GM19467 (cell line): Measurements from ENCODE around the gene SPRTN.

ENCODE experiments used
- ATAC-seq: cut with Tn5 transposase; IDR thresholded peaks from one replicate; pipeline ENCODE4 v1.9.1; 2021; ENCODE audit warnings: mild to moderate bottlenecking, moderate library complexity; ENCODE audit not compliant: unreplicated experiment

The SPRTN gene

GRCh38 chr1:231376101-231376500 is 38.0 kb downstream of the SPRTN start:
- ATAC-seq, result no peak

- no peak for ATAC-seq
These were observed 38.9 kb downstream of the SPRTN start for GRCh38 chr1:231376875-231377549.

DNA sequence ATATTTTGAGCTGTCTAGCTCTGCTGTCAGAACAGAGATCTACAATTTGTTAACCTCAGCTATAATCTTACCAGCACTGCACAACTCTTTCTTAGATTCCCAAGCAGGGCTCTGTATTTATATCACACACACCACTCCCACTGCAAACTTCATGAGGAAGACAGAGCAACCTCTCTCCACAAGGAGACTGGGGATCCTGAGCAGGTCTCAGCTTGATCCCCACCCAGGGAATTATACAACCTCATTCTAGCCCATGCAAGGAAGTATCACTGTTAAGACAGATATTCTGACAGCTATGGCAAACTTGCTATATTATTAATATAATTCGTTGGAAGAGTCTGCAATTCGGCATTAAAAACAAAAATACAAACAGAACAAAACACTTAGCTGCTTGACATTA is 43.6 kb downstream of the SPRTN start:
- ATAC-seq, result no peak

DNA sequence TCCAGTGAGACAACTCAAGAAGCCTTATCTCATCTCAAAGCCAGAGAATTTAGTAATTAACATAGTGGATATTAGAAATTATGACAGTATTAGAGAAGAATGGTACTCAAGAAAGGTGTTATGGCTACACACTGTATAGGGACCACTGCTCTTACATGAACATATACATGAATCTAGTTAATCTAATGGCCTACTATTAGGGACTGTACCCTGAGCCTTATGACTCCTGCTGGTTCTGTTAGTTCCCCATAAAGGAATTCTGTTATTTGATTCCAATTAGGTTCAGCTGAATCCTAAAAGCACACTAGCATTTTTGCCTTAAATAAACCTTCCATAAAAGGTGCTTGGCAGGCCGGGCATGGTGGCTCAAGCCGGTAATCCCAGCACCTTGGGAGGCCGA is 44.3 kb downstream of the SPRTN start:
- no peak for ATAC-seq

GRCh38 chr1:231383159-231383860 is 45.2 kb downstream of the SPRTN start:
- ATAC-seq, result no peak

GRCh38 chr1:231384696-231385415 is 46.8 kb downstream of the SPRTN start:
- ATAC-seq, result no peak

GRCh38 chr1:231385416-231385748 is 47.3 kb downstream of the SPRTN start:
- no peak for ATAC-seq

- ATAC-seq, result no peak
These were observed 48.4 kb downstream of the SPRTN start for GRCh38 chr1:231386466-231386865.

DNA sequence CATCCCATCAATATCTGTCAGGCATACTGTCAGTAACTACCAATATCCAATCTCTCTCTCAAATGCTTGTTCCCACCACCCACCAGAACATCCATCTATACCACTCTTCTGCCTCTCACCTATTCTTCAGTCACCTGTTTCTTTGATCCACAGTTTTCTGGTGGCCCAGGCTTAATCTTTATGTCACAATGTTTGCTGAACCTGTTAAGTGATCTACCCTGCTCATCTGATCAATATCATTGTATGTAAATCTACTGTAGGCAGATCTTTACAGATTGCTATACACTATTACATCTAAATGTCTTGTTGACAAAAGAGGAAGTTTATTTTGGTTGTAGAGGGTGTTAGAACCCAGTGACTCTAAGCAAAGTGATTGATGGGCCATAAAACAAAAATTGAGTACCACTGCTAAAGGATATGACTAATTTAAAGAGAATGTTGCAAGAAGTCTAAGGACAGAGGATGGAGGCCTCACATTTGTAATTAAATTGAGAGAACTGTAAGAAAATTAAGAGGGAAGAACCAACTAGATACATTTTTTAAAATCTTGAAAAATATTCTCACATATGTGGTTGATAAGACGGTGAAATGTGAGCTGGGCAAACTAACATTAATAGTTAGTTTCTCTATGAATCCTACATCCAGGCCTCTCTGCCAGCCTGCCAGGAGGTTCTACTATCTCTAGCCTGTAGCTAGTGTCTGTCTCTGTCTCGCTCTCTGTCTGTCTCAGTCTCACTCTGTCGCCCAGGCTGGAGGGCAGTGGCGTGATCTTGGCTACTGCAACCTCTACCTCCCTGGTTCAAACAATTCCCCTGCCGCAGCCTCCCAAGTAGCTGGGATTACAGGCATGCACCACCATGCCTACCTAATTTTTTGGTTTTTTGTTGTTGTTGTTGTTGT is 49.9 kb downstream of the SPRTN start:
- no peak for ATAC-seq

- ATAC-seq, result no peak
These were observed 52.0 kb downstream of the SPRTN start for GRCh38 chr1:231390071-231390470.

- no peak for ATAC-seq
These were observed 54.5 kb downstream of the SPRTN start for GRCh38 chr1:231392389-231393131.

GRCh38 chr1:231393668-231394067 is 55.6 kb downstream of the SPRTN start:
- no peak for ATAC-seq

DNA sequence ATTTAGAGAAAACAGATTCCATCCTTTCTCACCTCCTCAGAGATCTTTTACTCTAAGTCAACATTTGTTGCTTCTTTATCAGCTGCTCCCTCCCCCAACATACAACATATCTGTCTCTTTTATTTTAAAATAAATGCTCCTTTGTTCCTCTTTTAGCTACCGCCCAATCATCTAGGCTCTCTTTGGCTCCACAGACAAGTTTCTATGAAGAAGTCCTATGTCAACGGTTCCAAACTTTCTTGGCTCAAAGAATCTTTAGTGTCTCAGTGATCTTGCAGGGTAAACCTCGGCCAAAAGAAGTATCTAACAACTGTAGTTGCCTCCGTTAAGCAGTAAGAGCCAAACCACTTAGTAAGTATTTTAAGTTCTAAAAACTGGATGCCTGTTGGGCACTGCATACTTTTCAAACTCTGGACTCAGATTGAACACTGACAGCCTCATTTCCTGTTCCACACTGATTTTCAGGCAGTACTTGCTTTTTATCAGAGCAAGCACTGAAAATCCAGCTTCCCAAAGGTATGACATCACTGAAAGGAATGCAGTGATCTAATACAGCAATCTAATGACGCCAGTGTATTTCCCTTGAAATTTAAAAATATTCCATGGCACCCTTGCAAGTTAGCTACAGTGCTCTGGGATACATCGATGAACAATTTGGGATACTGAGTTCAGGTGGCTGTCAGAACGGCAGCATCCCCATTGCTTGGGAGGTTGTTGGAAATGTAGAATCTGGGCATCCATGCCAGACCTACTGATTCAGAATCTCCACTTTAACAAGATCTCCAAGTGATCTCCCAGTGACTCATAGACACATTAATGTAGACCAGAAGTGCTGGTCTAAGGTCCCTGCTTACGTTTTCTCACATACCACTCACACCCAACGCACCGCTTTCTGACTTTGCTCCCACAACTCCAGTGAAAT is 57.2 kb downstream of the SPRTN start:
- ATAC-seq, result no peak

- ATAC-seq, result no peak
These were observed 57.9 kb downstream of the SPRTN start for GRCh38 chr1:231395998-231396390.

DNA sequence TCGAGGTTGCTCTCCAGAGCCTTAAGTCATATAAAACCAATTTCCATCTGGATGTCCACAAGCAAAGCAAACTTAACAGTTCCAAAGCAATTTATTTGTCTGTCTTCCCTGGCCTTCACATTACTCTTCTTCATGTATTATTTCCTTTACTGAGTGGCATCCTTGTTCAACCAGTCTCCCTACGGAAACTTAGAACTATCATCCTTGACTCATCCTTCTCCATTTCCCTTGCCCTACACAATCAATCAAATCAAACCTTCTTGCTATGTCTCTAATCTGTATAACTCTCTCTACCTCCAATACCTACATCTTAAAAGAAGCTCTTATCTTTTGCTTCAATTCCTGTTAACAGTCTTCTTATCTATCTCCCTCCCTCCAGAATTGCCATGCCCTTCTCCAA is 58.5 kb downstream of the SPRTN start:
- no peak for ATAC-seq

DNA sequence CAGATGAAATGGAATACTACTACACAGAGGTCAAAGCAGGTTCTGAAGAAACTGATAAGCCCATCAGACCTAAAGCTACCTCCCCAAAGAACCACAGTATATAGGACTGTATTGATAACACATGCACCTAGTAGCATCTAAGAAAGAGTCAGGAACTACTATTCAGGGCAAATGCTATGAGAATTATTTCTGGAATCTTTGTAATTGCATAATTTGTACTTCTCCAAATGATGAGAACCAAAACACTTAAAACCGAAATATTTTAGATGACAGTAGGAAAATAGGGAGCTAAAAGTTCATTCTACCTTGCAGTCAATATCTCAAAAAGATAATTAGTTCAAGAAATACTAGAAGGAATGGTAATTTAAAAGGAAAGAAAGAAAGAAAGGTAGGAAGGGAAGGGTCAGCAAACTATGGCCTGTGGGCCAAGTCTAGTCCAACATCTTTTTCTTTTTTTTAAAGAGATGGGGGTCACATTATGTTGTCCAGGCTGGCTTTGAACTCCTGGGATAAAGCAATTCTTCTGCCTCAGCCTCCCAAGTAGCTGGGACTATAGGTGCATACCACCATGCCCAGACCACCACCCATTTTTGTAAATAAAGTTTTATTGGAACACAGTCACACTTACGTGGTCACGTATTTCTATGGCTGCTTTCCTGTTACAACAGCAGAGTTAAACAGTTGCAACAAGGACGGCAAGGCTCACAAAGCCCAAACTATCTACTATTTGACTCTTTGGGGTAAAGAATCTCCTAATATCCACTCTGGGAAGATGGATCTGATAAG is 60.0 kb downstream of the SPRTN start:
- no peak for ATAC-seq

DNA sequence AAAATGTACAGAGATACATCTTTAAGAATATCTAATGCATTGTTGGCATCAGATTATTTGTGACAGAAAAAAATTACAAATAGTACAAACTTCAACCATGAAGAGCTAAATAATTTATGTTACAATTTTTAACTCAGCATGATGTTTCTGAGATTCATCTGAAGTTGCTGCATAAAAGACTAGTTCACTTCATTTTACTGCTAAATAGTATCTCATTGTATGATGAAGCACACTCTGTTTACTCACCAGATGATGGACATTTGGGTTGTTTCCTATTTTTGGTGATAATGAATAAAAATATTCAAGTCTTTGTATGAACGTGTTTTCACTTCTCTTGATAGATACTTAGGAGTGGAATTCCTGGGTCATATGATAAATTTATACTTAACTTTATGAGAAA is 63.4 kb downstream of the SPRTN start:
- no peak for ATAC-seq

DNA sequence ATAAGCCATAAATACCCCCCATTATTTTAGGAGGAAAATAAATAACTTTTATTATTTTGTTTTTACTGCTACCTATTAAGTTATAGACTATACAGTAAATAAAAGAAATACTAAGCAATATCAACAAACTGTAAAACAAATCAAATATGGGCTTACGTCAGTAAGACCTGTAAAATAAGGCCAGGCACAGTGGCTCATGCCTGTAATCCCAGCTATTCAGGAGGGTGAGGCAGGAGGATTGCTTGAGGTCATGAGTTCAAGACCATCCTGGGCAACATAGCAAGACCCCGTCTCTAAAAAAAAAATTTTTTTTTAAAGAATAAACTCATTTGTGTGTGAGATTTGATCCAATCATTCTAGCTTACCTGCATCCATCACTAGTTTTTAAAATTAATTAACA is 66.2 kb downstream of the SPRTN start:
- ATAC-seq, result no peak
